Calu3 (cell line): ENCODE results near the gene FOXO3. TPM values are rescaled to one million over a fixed set of nuclear protein-coding genes. Genes with fewer than 3 reads are reported as not detected.
"Not testable (repeated sequence)": the region's sequence is repeated elsewhere in the genome, so short reads cannot be mapped to it uniquely, and the experiment has no call there.

ENCODE experiments used
- BruUV-seq: library from RNA; stranded (reverse); fragments of 400-500 nt; replicated peaks from 2 replicates; lab custom pipeline; 2021; lab: Mats Ljungman, UMichigan
- CTCF ChIA-PET: fragments of 300-600 bp; sonication (Branson Sonifier 250); formaldehyde crosslinking; loops from one replicate; lab custom pipeline; 2022; ENCODE audit warnings: antibody characterized with exemption; lab: Charles Lee
- DNase-seq: peaks from one replicate; pipeline ENCODE4 v3.0.0; 2022
- H3K27ac Mint-ChIP-seq: one replicate; pipeline ENCODE4 v1.8.0; 2022; ENCODE audit warnings: mixed read lengths; ENCODE audit not compliant: unreplicated experiment
- H3K27me3 Mint-ChIP-seq: one replicate; pipeline ENCODE4 v1.8.0; 2022; ENCODE audit warnings: mixed read lengths; ENCODE audit not compliant: unreplicated experiment
- H3K36me3 Mint-ChIP-seq: one replicate; pipeline ENCODE4 v1.8.0; 2022; ENCODE audit warnings: mild to moderate bottlenecking, moderate library complexity, mixed read lengths; ENCODE audit not compliant: insufficient read depth, unreplicated experiment
- H3K4me1 Mint-ChIP-seq: one replicate; pipeline ENCODE4 v1.8.0; 2022; ENCODE audit warnings: mild to moderate bottlenecking, low read depth, mixed read lengths; ENCODE audit not compliant: unreplicated experiment
- H3K4me3 Mint-ChIP-seq: one replicate; pipeline ENCODE4 v1.8.0; 2022; ENCODE audit warnings: mild to moderate bottlenecking, low read depth, moderate library complexity, mixed read lengths; ENCODE audit not compliant: unreplicated experiment
- H3K9me3 Mint-ChIP-seq: one replicate; pipeline ENCODE4 v1.8.0; 2022; ENCODE audit warnings: low read depth, mixed read lengths; ENCODE audit not compliant: unreplicated experiment
- intact Hi-C: fragments of 100-400 bp; cut with micrococcal nuclease; formaldehyde crosslinking; loops from one replicate; pipeline ENCODE4 v1.10.0; 2022; ENCODE audit not compliant: unreplicated experiment
- total RNA-seq: library from RNA; stranded (reverse); gene quantifications from 2 replicates; pipeline ENCODE4 v1.2.3, GENCODE V29; 2022
- TF ChIP-seq, protein P1 (sequence below): fragments of 200-600 bp; IDR thresholded peaks from one replicate; pipeline ENCODE4 v1.8.0; 2022; ENCODE audit warnings: antibody characterized with exemption; ENCODE audit not compliant: unreplicated experiment

Gene FOXO3
- total RNA-seq, 1 experiment from 2014 or later, result 45.5 TPM

DNA sequence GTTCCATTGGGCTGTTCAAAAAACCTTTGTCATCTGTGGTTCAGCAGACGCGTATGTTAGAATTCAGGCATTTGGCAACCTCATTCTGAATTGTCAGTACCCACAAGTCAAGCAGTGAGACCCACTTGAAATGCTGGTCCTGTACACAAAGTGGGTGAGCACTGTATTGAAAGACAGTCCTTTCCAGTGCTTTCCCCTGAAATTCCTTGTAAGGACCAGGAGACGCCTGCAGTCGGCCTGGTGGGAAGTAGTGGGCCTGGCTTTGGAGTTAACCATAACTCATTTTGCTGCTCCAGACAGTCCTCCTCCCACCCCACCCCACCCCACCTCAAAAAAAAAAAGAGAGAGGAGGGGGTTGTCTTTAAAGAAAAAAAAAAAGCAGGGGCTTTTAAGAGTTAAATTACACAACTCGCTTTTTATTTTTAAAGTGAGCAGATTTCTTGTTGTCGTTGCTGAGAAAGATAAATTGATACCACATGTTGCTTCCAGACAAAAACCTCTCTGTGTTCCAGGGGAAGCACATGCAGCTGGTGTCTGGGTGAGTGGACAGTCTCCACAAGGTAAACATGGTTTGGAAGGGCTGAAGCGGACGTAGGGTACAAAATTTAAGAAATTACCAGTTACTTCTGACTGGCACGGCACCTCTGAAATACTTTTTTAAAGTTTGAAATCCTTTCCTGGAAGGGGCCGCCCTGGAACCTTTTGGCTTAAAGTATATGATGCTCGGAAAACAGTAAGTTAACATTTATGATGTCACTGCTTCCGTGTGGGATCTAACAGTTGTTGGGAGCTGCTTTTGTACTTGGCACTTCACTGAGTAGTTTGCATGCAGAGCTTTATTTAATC, 95.3 kb downstream of the FOXO3 start:
- intact Hi-C loops, result no loop called here
- DNase-seq, result no peak
- Mint-ChIP-seq H3K4me1 (peaks cover 63% of the 10 kb centered on the region), H3K9me3 (no peaks in the 10 kb centered on the region), H3K36me3 (peaks cover 13% of the 10 kb centered on the region), H3K27me3 (no peaks in the 10 kb centered on the region), H3K4me3 (no peak overlapping the region), H3K27ac (no peak overlapping the region)
- TF ChIP-seq, protein P1, sequence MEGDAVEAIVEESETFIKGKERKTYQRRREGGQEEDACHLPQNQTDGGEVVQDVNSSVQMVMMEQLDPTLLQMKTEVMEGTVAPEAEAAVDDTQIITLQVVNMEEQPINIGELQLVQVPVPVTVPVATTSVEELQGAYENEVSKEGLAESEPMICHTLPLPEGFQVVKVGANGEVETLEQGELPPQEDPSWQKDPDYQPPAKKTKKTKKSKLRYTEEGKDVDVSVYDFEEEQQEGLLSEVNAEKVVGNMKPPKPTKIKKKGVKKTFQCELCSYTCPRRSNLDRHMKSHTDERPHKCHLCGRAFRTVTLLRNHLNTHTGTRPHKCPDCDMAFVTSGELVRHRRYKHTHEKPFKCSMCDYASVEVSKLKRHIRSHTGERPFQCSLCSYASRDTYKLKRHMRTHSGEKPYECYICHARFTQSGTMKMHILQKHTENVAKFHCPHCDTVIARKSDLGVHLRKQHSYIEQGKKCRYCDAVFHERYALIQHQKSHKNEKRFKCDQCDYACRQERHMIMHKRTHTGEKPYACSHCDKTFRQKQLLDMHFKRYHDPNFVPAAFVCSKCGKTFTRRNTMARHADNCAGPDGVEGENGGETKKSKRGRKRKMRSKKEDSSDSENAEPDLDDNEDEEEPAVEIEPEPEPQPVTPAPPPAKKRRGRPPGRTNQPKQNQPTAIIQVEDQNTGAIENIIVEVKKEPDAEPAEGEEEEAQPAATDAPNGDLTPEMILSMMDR, result no peak
- no TSS peak for BruUV-seq
- CTCF ChIA-PET, result interaction anchor here (0.6 kb wide), 1 partner anchor 80 kb away, joined by 3 read pairs; no protein-coding TSS in a partner anchor

DNA sequence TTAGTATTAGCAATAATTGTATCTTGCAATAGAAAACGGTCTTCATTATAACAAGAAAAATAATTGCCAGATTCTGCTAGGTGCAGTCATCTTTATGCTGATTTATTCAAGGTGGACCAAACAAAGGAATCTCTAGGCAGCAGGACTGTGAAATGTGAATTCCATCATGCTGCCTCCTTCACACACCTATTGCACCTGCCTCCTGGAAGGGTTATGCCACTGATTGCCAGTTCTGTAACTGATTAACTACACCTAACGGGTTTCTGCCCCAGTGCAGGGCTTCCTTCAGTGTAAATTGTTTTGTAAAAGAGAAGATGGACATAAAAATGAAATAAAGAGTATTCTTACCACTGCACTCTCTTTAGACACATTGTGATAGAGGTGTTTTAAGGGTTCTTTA, 96.1 kb downstream of the FOXO3 start:
- H3K27me3 Mint-ChIP-seq, result no peaks in the 10 kb centered on the region
- H3K27ac Mint-ChIP-seq, result no peak overlapping the region
- TF ChIP-seq, protein P1, result no peak
- peaks cover 60% of the 10 kb centered on the region for H3K4me1 Mint-ChIP-seq
- intact Hi-C loops, result no loop called here
- no peaks in the 10 kb centered on the region for H3K9me3 Mint-ChIP-seq
- H3K36me3 Mint-ChIP-seq, result peaks cover 13% of the 10 kb centered on the region
- CTCF ChIA-PET, result interaction anchor here (0.7 kb wide), 1 partner anchor 248 kb away, joined by 4 read pairs; no protein-coding TSS in a partner anchor
- no TSS peak for BruUV-seq
- peak; percentile 17 for DNase-seq
- H3K4me3 Mint-ChIP-seq, result no peak overlapping the region

DNA sequence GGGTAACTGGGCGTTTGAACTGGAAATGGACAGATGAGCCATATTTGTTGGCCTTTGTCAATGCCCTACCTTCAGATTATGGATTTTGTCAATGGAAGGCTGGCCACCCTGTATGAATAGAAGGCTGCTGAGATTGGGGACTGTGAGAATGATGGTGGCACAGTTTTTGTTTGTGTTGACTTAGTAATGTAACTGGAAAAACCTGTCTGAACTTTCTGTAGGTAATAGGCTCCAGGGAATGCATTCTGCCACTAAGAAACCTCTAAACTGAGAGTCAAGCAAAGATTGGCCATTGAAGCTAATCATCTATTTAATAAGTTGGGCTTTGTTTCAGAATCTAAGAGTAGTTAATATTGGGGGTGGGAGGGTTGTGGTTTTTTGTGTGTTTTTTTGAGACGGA, 97.5 kb downstream of the FOXO3 start:
- peak overlapping the region; percentile 70 for H3K27ac Mint-ChIP-seq
- intact Hi-C loops, result no loop called here
- H3K4me3 Mint-ChIP-seq, result no peak overlapping the region
- CTCF ChIA-PET, result no interaction called here
- peaks cover 13% of the 10 kb centered on the region for H3K36me3 Mint-ChIP-seq
- peaks cover 59% of the 10 kb centered on the region for H3K4me1 Mint-ChIP-seq
- BruUV-seq, result no TSS peak
- TF ChIP-seq, protein P1, result no peak
- H3K9me3 Mint-ChIP-seq, result no peaks in the 10 kb centered on the region
- DNase-seq, result no peak
- H3K27me3 Mint-ChIP-seq, result no peaks in the 10 kb centered on the region

DNA sequence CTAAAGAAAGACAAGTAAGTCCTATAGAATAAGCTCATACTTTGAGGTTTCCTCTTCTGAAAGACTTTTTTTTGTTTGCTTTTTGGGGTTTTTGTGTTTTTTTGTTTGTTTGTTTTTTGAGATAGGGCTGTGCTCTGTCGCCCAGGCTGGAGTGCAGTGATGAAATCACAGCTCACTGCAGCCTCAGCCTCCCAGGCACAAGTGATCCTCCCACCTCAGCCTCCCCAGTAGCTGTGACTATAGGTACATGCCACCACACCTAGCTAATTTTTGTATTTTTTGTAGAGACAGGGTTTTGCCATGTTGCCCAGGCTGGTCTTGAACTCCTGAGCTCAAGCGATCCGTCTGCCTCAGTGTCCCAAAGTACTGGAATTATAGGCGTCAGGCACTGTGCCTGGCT, 98.1 kb downstream of the FOXO3 start:
- H3K27me3 Mint-ChIP-seq, CTCF ChIA-PET, H3K4me3 Mint-ChIP-seq, DNase-seq, H3K9me3 Mint-ChIP-seq, H3K27ac Mint-ChIP-seq, BruUV-seq, intact Hi-C loops: not testable (repeated sequence)
- peaks cover 53% of the 10 kb centered on the region for H3K4me1 Mint-ChIP-seq
- peaks cover 11% of the 10 kb centered on the region for H3K36me3 Mint-ChIP-seq

DNA sequence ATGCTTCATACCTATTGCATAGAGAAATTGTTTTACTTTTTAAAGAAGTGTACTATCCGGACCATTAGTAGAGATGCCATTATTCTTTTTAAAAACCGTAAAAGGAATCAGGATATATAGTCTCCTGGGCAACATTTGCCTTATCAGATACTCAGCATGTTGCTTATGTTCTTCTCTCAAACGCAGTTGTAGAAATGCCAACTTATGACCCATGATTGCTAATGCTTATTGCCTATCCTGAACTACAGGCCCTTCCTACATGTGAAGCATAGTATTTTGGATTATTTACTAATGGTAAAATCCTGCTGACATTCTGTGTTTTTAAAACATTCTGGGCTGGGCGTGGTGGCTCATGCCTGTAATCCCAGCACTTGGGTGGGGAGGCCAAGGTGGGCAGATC, 99.5 kb downstream of the FOXO3 start:
- CTCF ChIA-PET, result interaction anchor here (0.6 kb wide), 1 partner anchor 551 kb away, joined by 5 read pairs; no protein-coding TSS in a partner anchor
- peaks cover 19% of the 10 kb centered on the region for H3K36me3 Mint-ChIP-seq
- BruUV-seq, result no TSS peak
- no peak for DNase-seq
- H3K27ac Mint-ChIP-seq, result no peak overlapping the region
- no peaks in the 10 kb centered on the region for H3K27me3 Mint-ChIP-seq
- TF ChIP-seq, protein P1, result no peak
- intact Hi-C loops, result no loop called here
- no peak overlapping the region for H3K4me3 Mint-ChIP-seq
- H3K4me1 Mint-ChIP-seq, result peaks cover 38% of the 10 kb centered on the region
- no peaks in the 10 kb centered on the region for H3K9me3 Mint-ChIP-seq
